Smooth muscle cell of the brain vasculature (primary cell): ENCODE measurements around the gene RNF41.
A peak's percentile ranks its signal among the peaks of the same experiment; 100 is the strongest.

Experiments
- DNase-seq: peaks from one replicate; pipeline ENCODE4 v3.0.0-alpha.2; 2012; ENCODE audit warnings: low read depth, low spot score

RNF41 gene

DNA sequence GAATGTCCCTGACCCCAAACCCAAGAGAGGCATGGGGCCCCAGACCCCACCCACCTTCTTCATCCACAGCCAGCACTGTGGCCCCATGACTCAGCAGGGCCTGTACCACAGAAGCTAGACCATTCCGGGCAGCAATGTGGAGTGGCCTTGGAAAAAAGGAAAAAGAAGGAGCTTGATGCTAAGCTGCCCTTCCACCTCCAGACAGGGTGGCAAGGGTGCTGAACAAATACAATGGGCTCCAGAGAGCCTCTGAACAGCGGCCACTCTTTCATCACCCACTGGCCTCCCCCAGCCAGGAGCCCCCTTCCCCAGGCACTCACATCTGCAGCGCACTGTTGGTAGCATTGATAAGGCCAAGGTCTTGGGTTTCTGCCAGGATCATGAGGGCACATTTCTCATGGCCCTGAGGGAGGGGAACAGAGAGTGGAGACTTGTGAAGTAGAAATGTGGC is 22.0 kb upstream of the RNF41 start:
- no peak for DNase-seq

DNA sequence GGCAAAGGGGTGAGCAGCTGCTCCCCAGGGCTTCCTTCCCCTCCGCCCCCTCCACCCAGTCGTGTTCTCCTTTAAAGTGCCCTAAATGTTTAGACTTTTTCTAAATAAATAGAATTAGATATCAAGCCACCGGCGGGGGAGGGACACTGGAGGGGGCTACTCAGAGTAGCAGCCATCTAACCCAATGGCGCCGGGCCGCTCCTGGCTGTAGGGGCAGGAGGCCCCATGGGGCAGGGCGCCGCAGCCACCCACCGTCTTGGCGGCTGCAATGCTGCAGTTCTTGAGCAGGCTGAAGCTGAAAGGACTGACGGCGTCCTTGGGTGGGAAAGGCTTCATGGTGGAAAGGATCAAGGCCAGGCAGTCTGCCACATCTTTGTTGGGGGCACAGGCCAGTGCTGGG is 21.3 kb upstream of the RNF41 start:
- DNase-seq, result no peak

DNA sequence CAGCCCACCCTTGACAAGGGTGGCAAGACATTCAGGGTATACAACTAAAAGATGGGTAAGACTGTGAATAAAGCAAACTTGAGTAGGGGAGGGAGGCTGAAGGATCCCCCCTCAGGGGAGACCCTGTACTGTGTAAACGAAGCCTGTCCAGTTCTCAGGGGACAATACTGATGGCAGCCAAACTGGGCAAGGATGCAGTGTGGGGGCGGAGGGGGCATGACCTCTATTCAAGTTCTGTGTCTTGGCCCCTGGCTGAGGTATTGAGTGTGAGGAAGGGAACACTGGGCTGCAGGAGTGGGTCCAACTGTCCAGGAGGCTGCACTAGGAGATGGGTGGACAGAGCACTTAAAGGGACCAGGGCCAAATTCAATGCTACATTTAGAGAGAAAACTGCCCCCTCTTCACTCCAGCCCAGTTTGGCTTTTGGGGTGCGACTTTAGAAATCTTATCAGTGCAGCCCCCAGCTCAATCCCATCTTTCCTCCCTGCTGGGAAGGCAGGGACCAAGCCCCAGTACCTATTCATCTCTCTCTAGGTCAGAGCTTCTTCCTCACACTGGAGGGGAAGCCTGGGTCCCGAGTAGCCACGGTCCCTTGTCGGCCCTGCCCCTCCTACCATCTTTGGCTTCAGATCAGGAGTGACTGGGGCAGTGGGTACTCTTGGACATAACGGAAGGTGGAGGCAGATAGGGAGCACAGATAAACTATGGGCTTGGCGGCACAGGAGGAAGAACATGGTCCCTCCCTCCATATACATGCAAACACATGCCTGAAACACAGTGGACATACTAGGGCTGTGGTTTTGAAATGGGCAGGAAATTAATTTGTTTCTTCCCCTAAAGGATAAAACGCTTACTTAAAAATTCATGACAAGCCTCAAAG is 19.9 kb upstream of the RNF41 start:
- no peak for DNase-seq

DNA sequence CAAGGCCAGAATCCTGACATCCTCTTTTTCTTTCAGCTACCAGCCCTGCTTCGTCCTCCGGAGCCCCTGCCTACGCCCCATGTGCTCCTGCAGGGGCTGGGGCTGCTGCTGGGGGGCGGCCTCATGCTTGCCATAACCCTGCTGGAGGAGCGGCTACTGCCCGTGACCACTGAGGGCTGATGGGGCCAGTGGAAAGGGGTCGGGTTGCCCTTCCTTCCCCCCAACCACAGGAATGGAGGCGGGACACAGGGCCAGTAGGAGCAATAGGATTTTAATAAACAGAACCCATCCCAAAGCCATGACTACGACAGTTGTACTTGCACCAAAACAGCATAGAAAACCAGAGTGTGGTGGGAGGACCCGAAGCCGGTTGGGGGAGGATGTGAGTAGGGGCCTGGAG is 15.8 kb upstream of the RNF41 start:
- no peak for DNase-seq

DNA sequence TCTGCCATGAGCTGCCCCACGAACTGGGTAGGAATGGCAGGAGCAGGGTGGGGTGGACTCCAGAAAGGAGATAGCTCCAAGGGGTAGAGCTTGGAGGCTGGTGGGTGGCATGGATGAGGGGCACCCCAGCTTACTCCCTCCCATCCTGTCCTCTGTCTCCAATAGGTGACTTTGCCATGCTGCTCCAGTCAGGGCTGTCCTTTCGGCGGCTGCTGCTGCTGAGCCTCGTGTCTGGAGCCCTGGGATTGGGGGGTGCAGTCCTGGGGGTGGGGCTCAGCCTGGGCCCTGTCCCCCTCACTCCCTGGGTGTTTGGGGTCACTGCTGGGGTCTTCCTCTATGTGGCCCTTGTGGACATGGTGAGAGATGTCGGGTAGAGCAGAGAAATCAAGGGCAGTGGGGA is 15.3 kb upstream of the RNF41 start:
- no peak for DNase-seq

DNA sequence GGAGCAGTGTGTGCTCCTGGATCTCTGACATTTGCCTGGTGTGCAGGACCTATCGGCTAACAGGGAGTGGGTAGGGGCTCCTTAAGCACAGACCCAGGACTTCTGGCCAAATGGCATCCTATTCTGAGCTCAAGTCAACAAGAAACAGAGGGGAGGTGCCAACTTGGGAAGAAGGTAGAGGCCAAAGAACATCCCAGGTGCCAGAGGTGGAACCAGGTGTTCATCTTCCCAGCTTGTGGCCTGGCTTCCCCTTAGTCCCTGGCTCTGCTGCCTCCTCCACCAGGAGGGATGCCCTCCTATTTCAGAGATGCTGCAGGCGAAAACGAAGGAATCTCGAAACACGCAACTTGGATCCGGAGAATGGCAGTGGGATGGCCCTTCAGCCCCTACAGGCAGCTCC is 14.4 kb upstream of the RNF41 start:
- DNase-seq, result no peak

DNA sequence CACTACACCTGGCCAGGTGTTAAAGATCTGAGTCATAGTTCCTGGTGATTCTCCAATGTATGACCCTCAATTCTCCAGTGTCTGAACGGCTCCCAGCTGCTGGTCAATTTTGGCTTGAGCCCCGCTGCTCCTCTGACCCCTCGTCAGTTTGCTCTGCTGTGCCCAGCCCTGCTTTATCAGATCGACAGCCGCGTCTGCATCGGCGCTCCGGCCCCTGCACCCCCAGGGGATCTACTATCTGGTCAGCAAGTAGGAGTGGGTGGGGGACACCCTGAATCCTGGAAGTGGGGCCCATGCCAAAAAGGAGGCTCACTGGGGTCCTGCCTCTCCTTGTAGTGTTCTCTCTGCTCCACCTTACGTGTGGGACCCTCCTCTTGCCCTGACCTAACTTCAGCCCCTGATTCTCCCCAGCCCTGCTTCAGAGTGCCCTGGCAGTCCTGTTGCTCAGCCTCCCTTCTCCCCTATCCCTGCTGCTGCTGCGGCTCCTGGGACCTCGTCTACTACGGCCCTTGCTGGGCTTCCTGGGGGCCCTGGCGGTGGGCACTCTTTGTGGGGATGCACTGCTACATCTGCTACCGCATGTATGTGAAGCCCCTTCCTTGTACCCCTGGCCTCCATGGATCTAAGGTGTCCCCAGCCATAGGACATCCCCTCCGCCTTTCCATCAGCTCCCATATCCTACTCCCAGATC is 13.2 kb upstream of the RNF41 start:
- DNase-seq, result no peak

DNA sequence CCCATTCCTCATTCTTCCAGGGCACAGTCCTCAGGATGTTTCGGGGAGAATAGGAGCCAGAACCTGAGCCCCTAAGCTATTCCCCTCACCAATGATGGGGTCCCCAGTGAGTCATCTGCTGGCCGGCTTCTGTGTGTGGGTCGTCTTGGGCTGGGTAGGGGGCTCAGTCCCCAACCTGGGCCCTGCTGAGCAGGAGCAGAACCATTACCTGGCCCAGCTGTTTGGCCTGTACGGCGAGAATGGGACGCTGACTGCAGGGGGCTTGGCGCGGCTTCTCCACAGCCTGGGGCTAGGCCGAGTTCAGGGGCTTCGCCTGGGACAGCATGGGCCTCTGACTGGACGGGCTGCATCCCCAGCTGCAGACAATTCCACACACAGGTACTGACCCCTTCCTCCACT is 9.5 kb upstream of the RNF41 start:
- no peak for DNase-seq

DNA sequence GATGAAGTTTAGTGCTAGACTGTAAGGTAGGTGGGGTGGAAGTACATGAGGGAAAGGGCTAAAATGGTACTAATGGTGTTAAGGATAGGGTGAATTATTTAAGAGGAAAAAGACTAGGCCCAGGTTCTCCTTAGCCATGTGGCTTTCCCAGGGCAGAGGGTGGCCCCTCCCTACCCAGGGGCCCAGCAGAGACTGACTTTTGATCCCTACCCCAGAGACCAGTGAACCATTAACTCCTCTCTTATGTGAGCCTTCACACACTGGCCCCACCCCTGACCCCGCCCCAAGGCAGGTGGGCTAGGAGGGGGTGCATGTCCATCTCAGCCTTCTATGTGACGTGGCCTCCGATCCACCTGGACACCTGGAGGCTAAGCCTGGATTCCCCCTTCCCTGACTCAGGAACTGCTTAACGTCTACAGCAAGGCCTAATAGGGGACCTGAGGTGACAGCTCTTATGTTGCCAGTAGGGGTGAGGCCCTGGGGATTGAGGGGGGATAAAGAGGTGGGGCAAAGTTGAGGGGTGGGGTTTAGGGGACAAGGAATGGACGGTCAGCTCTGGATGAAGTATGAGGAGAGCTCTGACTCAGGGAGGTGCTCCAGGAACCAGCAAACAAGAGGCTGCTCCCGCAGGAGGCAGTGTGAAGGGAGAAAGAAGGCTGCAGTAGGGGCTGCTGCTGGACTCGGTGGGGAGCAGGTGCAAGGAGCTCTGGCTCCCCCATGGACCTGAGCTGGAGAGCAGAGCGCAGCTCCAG is 8.9 kb upstream of the RNF41 start:
- DNase-seq, result no peak

DNA sequence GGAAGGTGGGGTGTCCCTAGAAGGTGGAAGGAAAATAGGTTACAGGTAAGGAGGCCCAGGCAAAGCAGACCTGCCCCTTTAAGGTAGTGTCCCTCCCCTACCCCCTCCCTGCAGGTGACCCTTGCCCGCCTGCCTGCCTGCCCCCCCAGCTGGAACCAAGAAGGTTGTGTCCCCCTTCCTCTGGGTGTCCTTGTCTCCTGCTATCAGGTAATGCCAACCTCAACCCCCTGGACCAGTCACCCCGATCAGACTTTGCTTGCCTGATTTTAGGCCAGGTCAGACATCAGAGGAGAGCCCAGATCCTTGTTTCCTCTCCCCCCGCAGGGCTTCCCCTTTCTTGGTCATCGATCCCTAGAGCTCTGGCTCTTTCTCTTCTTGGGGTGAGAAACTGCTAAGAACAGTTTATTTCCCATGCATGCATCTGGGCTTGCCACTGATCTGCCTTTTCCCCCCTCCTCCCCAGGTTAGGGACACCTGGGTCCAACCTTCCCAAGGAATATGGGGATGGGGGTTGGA is 8.3 kb upstream of the RNF41 start, which contains the start of gene SLC39A5:
Gene SLC39A5, plus strand, starts transcription at position 136 of the 516 bp plus-strand sequence. CDS start 1,224 bp downstream, outside the sequence.
- no peak for DNase-seq

DNA sequence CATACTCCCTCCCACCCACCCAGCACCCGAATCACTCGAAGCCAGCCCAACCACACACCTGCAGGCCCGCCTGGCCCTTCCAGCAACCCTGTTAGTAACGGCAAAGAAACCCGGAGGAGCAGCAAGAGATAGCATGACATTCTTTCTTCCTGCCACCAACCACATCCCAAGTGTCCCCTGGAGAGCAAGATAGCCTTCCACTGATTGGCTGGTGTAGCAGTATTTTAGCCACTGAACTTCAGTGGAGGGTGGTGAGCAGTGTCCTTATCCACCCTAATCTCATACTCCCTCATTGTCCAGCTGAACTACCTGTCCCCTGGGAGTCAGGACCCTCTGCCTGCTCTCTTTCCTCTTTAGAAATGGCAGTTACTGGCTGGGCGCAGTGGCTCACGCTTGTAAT is 7.4 kb upstream of the RNF41 start:
- DNase-seq, result no peak

DNA sequence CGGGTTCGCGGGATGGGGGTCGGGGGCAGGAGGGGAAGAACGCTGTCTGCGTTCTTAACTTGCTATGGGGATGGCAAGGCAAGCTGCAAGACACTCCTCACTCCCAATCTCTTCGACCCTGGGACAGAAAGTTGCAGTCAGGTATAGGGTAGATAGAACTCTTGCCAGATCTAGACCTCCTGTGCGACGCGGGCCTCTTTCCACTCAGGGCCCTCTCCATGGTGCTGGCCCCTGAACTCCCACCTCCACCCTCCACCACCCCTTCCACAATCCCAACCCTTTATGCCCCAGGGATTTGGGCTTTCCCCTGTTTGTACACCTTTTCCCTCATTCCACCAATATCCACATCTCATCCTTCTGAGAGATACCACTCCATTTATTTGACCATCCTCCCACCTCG is 3.2 kb upstream of the RNF41 start:
- DNase-seq, result no peak

DNA sequence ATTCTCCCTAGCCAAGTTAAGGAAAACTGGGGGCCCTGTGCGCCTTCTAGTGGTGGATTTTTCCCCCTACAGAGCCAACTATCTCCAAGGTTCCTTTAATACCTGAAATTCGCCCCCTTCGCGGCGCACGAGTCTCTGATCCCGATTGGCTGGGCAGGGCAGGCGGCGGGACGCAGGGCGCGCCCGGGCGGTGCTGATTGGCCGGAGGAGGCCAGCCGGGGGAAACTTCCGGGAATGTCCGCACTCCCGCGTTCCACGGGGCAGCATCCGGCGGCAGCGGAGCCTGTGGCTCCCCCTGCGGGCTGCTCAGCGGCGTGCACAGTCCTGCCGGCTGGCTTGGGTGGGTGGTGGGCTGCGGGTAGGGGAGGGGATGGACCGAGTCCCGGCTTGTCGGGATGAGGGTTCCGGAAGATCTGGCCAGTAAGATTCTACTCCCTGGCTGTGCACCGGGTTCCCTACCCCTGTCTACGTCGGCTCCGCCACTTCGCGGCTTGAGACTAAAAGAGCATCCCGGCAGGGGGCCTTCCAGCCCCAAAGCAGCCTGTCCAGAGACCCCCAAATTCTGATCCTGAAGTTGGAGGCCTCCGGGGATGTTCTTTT is 2.5 kb upstream of the RNF41 start, which contains the start of gene NABP2:
Gene NABP2, plus strand, starts transcription at position 241 of the 600 bp plus-strand sequence. CDS start 515 bp downstream, outside the sequence.
- peak; percentile 95 for DNase-seq

DNA sequence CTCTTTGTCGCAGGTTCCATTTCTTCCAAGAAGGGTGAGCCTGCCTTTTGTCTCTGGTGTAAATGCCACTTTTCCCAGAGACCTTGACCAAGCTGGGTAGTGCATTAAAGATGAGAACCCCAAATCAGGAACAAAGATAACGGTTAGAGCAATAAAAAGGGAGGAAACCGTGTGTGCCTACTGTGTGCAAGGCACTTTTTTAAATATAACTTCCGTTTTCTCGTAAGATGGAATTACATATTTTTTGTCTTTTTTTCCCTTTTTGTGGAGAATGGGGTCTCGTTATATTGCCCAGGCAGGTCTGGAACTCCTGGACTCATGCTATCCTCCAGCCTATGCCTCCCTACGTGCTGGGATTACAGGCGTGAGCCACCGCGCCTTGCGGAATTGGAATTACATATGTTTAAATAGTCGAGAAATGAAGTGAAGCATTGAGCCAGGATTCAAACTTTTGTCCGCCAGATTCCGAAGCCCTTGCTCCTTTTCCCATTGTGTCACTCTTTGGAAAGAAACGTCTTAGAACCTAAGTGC is 1.9 kb upstream of the RNF41 start:
- DNase-seq, result no peak

DNA sequence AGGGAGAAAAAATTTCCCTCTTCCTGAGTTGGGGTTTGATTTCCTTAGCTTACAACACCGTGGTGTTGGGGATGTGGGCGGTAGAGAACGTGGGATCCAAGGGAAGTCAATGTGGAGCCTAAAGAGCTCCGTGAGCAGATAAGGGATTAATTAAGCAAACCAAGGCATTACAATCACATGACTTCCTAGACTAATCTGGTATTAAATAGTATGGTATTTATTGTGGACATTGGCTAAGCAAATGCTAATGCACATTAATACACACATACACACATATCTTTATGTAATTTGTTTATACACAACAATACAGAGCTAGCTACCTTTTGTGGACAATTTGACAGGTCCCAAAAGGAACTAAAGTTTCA is 791 bp upstream of the RNF41 start:
- no peak for DNase-seq

DNA sequence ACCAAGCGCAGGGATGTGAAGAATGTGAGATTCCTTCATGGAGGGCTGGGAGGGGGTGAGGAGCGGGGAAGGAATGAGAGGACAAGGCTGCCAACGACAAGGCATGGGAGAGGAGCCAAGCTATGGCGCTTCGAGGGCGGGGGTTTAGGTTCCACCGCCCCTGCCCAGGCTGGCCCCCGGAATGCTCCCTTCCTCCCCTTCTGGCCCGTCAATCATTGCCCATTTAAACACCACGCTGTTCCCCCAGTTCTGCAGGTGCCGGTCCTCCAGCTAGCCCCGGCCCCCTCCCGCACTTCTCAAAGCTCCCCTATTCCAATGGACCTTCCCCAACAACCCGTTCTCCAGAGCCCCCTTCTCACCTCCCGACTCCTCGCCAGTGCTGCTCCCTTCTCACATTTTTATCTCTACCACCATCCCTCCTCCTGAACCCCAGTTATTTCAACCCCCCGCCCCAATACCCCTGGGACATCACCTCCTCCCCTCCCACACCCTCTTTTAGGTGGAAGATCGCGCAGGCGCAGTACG is 428 bp downstream of the RNF41 start:
- DNase-seq, result no peak

DNA sequence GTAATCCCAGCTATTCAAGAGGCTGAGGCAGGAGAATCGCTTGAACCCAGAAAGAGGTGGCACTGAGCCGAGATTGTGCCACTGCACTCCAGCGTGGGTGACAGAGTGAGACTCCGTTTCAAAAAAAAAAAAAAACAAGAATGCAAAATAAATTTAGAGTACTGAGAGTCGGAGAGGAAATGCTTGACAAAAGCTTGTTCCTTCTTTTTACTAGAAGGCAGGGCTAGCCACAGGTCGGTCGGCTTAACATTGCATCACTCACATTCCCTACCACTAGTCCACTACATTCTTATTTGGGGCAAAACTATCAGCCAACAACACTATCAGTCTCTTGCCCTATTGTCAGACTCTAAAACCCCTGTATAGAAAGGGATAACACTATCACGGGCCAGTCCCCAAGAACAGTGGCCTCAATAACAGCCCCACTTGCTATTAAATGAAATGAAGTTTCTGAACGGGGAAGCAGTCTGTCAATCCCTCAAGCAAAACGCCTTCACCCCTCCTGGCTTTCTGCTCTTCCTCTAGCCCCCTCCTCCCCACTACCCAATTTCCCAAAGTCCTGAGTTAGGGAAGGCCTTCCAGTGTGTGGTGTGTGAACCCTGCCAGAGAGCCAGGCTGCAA is 1.0 kb downstream of the RNF41 start:
- DNase-seq, result no peak

DNA sequence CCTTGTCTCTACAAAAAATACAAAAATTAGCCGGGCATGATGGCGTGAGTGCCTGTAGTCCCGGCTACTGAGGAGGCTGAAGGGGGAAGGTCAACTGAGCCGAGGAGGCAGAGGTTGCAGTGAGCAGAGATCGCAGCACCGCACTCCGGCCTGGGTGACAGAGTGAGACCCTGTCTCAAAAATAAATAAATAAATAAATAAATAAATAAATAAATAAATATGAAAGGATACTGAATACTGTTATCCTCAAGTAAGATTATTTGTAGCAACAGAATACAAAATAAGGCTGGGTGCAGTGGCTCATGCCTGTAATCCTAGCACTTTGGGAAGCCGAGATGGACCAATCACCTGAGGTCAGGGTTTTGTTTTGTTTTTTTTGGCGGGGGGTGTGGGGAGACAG is 1.9 kb downstream of the RNF41 start:
- no peak for DNase-seq

DNA sequence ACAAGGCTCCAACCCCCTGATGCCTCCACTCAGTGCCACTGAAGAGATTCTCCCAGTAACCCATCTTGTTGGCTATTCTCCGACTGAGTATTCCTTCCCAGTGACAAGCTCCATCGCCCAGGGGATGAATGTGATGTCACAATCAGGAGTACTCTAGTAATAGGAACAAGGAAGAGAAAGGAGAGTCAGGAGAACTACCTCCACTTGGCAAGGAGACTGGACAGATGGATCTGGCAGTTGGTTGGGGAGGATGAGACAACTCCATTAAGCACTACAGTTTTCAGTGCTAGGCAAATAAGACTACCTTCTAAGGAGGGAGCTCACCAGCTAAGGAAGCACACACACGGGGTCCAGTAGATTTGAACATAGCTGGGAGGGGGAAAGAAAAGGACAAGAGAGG is 5.3 kb downstream of the RNF41 start:
- DNase-seq, result no peak

DNA sequence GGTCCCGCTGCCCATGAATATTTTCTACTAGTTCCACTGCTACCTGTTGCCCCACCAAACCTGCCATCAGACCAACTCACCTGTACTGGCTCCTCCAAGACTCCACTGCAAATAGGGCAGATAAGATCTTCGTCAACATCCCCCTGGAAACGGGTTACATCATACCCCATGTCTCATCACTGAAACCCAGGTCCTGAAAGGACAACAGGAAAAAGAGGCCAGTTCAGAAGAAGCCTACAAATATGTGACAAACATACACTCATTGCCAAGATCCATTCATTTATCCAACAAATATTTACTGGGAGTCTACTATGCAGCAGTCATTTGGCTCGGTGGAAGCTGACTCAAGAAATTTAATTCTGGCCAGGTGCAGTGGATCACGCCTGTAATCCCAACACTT is 7.8 kb downstream of the RNF41 start:
- DNase-seq, result no peak

DNA sequence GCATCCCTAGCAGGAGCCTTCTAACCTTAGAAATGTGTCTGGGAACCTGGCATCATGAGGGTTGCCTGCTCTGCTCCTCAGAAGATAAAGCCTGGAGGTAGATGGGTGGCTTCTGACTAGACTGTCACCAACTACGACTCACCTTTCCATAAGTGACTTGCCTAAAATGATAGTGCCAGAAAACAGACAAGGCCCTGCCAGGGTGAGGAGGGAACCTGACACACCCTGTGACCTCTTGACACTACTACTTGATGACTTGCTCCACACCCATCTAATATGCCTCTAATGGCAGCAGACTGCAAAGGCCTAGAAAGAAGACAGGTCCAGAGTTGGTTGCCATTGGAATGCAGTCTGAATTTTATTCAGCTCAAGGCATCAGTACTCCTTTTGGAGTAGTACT is 9.4 kb downstream of the RNF41 start:
- no peak for DNase-seq
